Hippocampal formation (tissue), 2 donors: ENCODE measurements around the gene ASTN2.
A peak's percentile ranks its signal among the peaks of the same experiment; 100 is the strongest.

ENCODE experiments used
- DNase-seq, 2 donors: peaks; one replicate each; lab custom pipeline; 2025; lab: John Stamatoyannopoulos, UW

Gene ASTN2

GRCh38 chr9:116809656-116810055, 605.2 kb downstream of the ASTN2 start:
- DNase-seq = no peak

GRCh38 chr9:116806075-116806474, 608.8 kb downstream of the ASTN2 start:
- DNase-seq = no peak

DNA sequence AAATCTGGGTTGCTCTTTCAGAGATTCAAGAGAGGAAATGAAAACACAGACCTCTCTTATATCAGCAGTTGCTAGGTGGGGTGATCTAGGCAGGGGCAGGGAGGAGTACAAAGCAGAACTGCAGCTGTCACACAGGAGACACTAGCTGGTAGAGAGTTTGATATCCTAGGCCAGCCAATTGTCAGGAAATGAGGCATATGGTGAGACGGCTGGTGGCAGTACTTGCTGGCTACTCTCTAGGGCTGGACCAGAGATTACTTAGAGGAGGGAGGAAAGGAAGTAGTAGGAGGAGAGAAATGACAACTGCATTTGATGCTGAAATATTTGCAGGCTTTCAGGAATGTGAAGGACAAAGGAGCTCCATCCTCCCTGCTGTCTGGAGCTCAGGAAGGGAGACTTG, 614.0 kb downstream of the ASTN2 start:
- no peak for DNase-seq

GRCh38 chr9:116800074-116800473, 614.8 kb downstream of the ASTN2 start:
- no peak for DNase-seq

DNA sequence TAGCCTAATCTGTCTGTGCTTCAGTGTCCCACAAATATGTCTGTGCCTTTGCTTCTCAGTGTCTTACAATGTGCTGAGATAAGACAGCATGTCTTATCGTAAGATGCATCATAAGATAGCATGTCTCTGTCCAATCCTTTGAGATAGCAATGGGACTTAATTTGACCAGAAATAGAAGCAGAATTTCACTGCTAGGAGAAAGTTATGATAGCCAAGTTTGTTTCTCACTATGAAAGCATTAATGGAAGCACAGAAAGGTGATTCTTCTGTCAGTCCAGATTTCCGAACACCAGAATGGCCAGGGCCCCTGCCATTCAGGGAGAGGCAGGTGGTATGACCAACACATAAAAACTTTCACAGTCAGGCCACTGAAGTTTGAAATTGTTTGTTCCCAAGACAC, 616.3 kb downstream of the ASTN2 start:
- DNase-seq = no peak

DNA sequence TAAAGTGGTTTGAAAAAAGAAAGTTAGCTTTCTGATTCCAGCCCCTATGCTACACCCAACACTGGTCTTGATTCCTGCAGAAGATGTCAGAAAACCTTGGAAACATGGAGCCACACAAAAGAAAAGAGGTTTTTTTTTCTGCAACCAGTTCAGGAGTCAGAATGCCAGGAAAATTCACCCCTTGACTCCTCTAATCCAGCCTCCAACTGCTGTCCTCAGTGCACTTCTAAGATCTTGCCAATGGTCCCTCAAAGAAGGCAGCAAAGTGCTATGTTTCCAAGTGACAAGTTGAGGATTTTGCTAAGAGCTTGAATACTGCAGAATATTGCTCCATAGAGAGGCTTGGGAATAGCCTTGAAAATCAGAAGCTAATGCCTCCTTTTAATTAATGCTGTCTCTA, 617.6 kb downstream of the ASTN2 start:
- DNase-seq = no peak

GRCh38 chr9:116796669-116797068, 618.2 kb downstream of the ASTN2 start:
- DNase-seq = no peak

GRCh38 chr9:116795821-116796220, 619.0 kb downstream of the ASTN2 start:
- DNase-seq = no peak

GRCh38 chr9:116792271-116792670, 622.6 kb downstream of the ASTN2 start:
- DNase-seq = no peak

GRCh38 chr9:116791326-116791725, 623.5 kb downstream of the ASTN2 start:
- no peak for DNase-seq

DNA sequence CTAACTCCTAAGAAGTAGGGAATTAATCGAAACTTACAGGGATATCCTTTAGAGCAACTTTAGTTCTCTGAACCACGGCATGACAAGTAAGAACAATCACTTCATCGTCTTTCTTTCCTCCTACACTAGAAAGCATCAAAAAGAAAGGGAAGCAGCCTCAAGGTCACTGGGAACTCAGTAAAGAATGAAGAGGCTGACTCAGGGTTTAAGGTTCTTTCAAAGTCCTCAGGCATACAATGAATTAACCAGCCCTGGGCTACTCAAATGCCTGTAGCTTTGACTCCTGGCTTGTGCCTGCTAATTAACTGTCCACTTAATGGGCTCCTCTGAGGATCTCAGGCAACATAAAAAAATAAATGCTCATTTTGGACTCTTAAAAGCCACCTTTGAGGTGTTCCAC, 625.8 kb downstream of the ASTN2 start:
- DNase-seq = no peak

DNA sequence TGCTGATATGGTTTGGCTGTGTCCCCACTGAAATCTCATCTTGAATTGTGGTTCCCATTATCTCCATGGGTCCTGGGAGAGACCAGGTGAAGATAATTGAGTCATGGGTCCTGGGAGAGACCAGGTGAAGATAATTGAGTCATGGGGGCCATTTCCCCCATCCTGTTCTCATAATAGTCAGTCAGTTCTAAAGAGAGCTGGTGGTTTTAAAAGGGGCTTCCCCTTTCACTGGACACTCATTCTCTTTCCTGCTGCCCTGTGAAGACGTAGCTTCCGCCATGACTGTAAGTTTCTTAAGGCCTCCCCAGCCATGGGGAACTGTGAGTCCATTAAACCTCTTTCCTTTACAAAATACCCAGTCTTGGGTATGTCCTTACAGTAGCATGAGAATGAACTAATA, 628.1 kb downstream of the ASTN2 start:
- no peak for DNase-seq

- DNase-seq = no peak
These were observed 637.7 kb downstream of the ASTN2 start for GRCh38 chr9:116777116-116777515.

- no peak for DNase-seq
These were observed 640.3 kb downstream of the ASTN2 start for GRCh38 chr9:116774421-116775180.

GRCh38 chr9:116767219-116767618, 647.6 kb downstream of the ASTN2 start:
- DNase-seq = no peak

- DNase-seq = no peak
These were observed 649.8 kb downstream of the ASTN2 start for GRCh38 chr9:116765011-116765410.

DNA sequence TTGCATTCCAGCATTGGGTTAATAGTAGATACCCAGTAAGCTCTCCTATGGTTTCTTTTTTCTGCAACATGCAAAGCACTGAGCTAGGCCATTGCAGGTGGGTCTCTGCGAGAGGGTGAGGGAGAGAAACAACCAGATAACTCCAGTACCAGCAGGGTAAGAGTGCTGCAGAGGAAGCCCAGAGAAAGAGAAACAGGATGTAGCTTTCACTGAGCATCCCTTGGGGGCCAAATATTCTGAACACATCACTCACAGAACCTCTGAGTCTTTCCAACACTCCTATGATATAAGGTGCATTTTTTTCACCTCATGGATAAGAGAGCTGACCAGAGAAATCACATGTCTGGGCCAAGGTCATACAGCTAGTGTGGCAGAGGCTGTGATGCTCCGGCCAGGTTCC, 651.1 kb downstream of the ASTN2 start:
- no peak for DNase-seq

- DNase-seq = no peak
These were observed 654.2 kb downstream of the ASTN2 start for GRCh38 chr9:116760636-116761035.

DNA sequence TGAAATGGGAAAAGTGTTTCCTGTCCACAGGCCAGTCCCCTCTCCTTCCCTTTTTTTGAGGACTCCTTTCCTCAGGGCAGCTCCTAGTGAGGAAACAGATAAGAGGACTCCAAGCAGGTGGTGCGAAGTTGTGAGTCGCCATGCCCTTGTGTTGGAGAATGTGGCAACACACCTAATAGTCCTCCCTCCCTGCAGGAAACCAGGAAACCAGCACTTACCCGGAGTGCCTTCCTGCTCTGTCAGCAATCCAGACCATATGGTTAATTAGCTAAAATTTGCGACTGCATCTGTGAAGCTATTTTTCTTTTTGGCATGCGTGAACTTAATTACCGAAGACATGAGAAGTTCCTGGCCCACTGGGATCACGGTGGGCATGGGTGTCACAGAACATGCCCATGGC, 657.8 kb downstream of the ASTN2 start:
- DNase-seq = peak in 1 of 2 donors; percentile 5

DNA sequence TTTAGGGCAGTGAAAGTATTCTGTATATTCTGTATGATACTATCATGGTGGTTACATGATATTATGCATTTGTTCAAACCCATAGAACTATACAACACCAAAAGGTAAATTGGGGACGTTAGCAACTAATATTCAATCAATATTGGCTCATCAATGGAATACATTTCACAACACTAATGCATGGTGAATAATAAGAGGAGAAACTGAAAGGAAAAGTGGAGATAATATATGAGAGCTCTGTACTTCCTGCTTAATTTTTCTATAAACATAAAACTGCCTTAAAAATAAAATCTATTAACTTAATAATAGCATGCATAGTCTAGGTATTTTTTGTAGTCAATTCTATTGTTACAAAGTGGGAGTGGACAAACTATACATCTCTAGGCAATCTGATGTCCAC, 661.5 kb downstream of the ASTN2 start:
- no peak for DNase-seq

- DNase-seq = no peak
These were observed 664.3 kb downstream of the ASTN2 start for GRCh38 chr9:116750510-116750909.

DNA sequence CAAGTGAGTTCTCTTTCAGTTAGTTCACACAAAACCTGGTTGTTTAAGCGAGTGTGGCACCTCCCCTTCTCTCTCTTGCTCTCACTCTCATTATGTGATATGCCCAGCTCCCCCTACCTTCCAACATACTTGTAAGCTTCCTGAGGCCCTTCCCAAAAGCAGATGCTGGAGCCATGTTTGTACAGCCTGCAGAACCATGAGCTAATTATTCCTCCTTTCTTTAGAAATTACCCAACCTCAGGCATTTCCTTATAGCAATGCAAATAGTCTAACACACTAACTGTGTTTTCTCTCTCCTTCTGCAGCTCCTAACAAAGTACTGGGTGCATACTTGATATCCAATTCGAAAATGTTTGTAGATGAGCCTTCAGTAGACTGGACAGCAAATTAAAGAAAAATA, 665.1 kb downstream of the ASTN2 start:
- no peak for DNase-seq

GRCh38 chr9:116749176-116749575, 665.7 kb downstream of the ASTN2 start:
- DNase-seq = no peak

DNA sequence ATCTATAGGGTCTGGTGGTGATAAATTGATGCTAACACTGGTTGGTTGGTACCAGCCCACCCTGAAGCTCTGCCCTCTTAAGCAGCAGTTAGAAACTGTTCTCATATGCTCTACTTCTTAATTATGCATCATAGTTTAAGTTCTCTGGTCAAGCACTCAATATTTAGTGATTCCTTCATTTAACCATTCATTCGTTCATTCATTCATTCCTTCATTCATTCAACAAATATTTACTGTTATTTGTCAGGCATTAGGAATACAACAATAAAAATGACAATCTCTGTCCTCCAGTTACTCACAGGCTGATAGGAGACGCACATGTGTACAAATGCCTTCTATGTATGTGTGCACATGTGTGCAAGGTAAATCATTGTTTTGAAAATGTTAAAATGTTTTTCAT, 673.1 kb downstream of the ASTN2 start:
- no peak for DNase-seq
